ENCODE measurements around the gene NCOR1.

Gene NCOR1

DNA sequence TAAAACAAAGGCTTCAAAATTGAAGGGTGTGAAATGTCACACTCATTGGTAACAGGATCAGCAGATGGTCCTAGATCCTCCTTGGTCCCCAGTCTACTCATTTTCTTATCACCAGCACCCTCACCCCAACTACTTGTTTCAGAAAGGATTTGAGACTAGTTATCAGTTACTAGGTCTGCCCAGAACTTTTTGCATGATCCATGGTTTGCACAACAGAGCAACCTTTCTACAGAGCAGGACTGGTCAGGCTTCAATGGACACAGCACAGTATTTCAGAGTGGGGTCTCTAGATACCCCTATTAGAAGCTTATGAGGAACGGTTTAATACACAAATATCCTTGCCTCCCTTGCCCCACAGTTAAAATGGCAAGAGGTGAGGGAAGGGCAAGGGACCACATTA lies 190.1 kb downstream of the NCOR1 start:
- DNase-seq, result no peak

DNA sequence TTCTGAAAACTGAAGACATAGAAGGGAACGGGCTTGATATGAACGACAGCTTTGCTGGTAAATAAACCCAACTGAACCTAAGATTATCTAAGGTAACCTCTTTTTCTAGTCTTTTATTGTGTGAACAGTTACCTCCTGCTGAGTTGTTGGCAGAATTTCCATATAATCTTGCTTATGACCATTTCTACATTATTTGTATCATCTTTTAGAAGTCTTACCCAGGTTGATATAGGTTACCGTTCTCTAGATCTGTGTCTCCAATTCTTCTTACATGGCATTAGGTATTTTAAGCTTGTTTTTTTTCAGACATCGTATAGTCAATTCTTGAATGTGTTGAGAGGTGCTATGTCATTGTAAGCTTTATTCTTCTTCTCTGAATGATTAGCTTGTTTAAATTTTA lies 191.5 kb downstream of the NCOR1 start:
- DNase-seq, result no peak

DNA sequence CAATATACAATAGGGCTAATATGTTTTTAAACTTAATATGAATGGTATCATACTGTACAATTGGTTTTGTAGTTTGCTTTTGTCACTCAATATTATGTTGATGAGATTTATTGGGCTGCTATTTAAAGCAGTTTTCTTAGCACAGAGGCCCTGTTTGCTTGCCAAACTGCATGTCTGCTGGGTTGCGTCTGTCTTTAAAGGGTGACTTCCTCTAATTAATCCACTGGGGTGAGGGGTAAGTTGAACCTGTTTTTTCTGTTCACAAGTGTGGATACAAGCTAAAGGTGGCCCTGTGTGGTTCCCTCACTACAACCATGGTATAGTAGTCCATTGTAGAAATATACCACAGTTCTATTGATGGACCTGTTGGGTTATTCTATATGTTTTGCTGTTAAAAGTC lies 196.0 kb downstream of the NCOR1 start:
- DNase-seq, result no peak

DNA sequence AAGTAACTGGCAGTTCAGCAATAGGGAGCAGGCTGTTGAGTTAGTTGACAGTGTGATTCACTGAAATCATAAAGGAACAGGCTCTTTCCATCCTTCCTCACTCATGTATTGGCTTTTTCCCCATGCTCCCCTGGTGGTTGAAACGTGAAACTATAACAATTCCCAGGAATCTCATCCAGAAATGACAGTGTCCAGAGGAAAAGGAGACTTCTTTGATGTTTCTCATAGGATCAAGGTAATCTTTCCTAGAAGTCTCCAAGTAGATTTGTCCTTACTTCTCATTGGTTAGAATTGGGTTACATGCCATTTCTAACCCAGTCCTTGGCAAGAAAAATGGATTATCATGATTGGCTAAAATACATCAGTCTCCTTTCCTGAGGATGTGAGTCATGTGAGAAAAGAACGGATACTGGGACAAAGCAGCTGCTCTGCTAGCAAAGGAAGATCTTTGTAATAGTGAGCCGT lies 201.4 kb downstream of the NCOR1 start:
- DNase-seq, result no peak

DNA sequence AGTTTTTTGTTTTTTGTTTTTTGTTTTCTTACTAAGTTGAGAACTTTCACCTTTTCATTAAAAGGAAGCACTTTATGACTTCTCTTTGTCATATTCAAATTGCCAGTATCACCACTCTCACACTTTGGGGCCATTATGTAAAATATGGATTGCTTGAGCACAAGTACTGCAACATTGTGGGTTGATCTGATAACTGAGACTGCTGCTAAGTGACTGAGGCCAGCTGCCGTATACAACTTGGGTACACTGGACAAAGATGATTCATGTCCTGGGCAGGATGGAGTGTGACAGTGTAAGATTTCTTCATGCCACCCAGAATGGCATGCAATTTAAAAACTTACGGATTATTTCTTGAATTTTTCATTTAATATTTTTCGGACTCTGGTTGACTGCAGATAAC lies 207.9 kb downstream of the NCOR1 start:
- no peak for DNase-seq

DNA sequence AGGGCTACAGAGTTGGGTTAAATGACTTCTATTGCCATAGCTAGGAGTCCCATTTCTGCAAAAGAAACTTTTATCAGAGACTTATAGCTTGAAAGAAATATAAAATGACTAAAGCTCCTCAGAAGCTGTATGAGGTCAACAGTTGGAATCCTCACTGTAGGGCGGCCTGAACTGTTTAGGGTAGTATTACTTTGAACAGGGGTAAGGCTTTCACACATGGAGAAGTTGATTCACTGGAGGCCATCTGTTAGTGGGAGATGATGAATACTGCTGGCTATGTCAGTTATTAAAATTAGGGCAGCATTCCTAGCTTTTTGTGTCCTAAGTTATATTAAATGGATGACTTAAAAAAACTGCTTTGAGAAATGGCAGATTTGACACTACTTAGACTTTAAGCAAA lies 209.7 kb downstream of the NCOR1 start:
- no peak for DNase-seq

DNA sequence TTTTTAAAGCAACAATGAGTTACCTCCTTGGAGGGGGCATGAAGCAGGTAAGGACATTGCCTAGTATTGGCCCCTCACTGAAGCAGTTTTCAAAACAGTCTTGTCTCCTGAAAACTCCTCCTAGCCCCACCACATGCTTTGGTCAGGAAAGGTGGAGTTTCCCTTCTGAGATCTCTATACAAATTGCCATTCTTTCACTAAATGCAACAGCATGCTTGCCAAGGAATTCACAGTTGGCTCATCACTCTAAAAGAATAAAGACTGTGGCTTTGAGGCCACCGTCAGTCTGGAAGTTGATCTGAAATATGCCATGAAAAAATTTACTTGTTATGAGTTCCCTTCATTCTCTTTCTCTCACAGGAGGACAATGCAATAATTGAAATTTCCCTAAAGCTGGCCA lies 211.5 kb downstream of the NCOR1 start:
- DNase-seq, result no peak

DNA sequence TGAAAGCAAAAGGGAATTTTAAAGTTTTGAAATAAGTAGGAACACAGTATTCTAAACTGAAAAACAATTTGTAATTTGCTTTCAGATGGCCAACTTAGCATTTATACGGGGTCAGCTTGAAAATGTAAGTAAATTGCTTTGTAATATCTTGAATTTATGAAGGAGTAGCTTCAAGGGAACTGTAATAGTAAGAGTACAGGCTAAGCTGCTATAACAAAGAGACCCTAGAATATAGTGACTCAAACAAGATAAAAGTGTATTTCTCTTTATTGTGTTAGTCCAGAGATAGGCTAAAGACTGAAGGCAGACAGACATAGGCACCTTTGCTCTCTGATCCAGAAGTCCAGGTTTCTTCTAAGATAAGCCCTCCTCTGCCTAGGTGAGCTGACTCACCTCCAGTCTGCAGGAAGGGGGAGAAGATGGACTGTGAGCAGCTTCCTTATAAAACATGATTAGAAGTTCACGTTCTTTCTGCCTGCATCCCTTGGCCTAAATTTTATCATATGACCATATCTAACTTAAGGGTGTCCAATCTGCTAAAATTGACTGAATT lies 212.6 kb downstream of the NCOR1 start:
- DNase-seq, result no peak

DNA sequence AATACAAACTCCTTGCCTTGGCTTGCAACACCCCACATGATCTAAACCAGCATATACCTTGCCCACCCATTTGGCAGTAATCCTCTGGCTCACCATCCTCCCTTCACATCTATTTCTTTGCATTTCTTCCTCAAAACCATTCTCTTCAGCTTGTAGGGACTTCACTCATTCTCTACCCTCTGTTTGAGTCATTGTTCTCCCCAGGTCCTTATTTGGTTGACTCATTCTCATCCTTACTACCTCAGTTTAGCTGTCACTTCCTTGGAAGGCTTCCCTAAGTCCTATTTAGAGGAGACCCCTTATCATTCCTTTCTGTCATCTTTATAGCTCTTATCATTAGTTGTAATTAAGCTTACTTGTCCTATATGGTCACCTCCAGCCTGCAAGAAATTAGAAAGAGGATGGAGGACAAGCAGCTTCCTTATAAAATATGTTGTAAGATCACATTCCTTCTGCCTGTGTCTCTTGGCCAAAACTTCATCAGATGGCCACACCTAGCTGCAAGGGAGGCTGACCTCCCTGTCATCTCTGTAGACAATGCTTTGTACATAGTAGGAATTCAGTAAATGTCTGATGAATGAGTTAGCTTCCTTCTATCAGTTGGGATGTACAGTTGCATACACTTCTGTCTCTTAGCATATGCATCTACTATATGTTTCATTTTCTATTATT lies 214.0 kb downstream of the NCOR1 start:
- DNase-seq, result no peak

DNA sequence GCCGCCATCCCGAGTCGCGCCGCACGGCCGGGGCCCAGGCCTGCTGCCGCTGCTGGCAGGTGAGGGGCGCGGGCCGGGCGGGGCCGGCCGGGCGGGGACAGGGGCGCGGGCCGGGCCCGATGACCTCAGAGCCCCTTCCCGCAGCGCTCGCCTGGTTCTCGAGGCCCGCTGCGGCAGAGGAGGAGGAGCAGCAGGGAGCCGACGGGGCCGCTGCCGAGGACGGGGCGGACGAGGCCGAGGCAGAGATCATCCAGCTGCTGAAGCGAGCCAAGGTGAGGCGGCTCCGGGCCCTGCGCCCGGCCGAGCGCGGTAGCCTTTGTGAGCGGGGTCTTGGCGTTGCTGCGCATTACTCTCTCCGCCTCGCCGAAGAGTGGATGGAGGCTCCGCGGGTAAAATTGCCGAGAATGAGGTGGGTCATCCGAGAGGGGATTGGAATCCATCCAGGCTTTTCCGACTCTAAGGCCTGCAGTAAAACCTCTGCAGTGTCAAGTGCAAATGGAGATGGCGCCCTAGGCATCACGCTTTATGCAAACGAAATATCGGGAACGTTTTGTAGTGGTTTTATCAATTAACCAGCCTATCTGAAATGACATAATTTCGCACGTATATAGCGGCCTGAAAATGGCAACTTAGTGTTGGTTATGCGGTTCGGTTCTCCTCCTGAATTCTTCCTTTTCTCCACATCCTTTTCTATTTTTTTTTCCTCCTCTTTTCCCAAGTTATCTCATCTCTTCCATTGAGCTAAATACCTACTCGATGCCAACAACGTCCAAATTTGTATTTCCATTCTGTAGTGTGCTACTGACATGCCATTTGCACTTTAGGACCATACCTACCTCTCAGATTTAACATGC lies 215.1 kb downstream of the NCOR1 start:
- no peak for DNase-seq

DNA sequence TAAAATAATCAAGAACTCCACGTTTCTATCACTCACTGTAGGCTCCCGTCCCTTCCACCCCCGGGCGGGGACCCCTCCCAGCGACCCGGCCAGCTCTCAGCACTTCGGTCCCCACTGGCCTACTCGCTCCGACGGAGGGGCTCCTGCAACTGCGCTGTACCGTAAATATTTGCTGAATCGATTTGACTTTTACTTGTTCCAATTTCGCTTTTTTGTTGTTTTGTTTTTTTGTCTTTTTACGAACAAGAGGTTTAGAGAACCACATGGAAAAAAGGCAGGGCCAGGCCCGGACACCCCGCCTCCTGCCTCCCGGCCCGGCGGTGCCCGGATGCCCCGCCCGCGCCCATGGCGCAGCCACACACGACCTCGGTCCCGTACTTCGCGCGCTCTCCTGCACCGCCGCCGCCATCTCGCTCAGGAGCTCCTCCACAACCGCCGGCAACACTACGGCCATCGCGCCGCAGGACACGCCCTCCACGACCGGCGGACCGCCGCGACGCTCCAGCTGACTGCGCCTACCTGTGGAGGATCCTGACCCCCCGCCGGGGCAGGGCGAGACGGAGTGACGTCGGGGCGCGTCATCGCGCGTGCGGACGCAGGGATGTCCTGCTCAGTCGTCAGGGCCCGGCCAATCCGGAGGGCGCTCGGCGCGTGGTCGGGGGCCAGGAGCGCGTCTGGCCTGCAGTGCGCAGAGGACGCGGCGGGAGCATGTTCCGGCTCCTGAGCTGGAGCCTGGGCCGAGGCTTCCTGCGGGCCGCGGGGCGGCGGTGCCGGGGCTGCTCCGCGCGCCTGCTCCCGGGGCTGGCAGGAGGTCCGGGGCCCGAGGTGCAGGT lies 216.0 kb downstream of the NCOR1 start, which contains the start of the genes TTC19 and ZSWIM7:
Gene TTC19 (plus strand): TSS at position 684 of the 833 bp plus-strand sequence. CDS start 25 bp downstream, at position 709.
Gene ZSWIM7 (minus strand): TSS at position 564 of the 833 bp plus-strand sequence. CDS start 110 bp downstream, at position 454.
- peak; percentile 89 for DNase-seq

DNA sequence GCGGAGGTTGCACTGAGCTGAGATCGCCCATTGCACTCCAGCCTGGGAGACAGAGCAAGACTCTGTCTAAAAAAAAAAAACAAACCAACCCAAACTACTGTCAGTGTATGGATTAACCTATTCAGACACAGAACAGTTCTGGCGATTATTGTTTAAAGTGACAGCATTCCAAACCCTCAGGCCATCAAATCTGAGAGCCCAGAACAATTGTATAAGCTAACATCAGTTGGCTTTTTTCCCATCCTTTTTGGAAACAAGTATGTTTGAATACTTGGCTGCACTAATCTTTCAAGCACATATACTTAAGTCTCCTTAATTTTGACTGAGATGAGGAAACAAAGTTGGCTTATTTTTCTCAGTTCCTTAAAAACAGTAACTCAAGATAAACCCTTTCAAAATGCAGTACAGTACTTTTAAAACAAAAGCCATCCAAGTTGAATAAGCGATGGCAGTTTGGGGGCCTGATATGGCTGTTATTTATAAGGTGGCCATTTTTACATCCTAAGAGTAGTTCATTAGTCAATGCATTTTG lies 217.2 kb downstream of the NCOR1 start:
- DNase-seq, result no peak

DNA sequence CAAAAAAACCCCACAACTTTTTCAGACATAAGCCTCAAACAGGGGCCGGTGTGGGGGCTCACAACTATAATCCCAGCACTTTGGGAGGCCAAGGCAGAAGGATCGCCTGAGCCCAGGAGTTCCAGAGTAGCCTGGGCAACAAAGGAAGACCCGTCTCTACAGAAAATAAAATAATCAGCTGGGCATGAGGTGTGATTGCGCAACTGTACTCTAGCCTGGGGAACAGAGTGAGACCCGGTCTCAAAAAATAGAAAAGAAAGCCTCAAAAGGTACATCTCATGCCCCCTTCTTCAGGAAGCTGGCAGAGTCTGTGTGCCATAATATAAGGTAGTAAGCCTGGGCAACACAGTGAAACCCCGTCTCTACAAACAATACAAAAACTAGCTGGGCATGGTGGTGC lies 219.0 kb downstream of the NCOR1 start:
- no peak for DNase-seq

DNA sequence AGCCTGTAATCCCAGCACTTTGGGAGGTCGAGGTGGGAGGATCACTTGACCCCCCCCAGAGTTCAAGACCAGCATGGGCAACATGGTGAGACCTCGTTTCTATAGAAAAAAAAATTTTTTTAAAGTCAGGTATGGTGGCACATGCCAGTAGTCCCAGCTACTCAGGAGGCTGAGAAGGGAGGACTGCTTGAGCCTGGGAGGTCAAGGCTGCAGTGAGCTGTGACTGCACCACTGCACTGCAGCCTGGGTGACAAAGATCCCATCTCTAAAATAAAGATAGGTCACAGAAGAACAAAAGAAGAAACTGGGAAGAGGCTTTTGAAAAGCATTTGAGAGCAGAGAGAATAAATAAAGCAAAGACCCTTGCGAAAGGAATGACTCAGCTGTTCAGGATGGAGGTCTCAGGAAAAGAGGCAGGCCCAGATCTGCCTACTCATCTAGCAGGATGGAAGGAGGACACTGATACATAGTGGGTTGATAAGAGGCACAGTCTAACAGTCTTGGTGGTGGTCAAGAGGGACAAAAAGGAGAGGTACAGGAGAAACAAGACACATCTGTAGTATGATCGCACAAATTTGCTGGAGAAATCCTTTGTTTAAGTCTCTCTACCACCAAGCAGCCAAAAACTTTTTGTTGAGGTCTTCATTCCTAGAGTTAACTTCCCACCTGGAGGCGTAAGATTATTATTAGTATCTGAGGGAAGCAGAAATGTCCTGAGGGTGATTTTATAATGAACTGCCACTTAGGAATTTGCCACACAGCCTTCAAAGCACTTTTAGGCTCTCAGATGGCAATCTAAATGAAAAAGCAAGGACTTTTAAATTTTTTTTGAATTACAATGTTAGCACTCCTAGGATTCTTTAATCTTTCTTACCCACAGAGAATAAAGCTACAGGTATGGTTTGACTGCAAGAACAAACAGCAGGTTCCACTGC lies 233.4 kb downstream of the NCOR1 start:
- DNase-seq, result no peak

DNA sequence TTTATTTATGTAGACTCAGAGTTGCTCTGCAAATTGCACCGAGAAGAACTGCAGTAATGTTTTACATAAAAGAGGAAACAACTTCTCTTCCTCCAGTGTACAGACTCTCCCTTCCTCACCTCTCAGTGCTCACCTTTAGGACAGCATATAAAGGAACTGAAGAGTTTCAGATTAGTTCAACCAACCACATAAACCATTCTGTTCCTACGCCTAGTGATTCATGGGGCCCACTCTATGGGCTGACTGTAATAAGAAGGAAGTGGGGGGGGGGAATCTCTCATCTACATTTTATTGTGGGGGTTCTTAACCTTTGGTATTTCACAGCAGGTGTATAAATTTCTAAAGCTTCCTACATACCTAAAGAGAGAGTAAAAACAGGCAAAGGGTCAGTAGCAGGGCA lies 234.1 kb downstream of the NCOR1 start:
- no peak for DNase-seq

All from activated CD4-positive, alpha-beta T cell treated with anti-CD3 and anti-CD28 coated beads, Interleukin-2, amount 50 U/mL, for 1 hour (primary cell).